Astrocyte (in vitro differentiated cells and primary cell): ENCODE results near the gene CAMK2D. TPM values are rescaled to one million over a fixed set of nuclear protein-coding genes. Genes with fewer than 3 reads are reported as not detected.

Experiments
- DNase-seq: peaks from one replicate; pipeline ENCODE4 v3.0.0-alpha.2; 2010; ENCODE audit warnings: low read depth
- FAIRE-seq: peaks from 2 replicates; lab custom pipeline; 2011; peaks lifted over from hg19 to GRCh38; lab: Jason Lieb, UNC
- H2AFZ ChIP-seq: 2 replicates; pipeline ENCODE4 v1.6.0; 2012; ENCODE audit warnings: low read depth, low read length, inconsistent platforms
- H3K27ac ChIP-seq: 2 replicates; pipeline ENCODE4 v1.5.1; 2011; ENCODE audit warnings: low read depth, low read length, inconsistent platforms
- H3K27me3 ChIP-seq: 2 replicates; pipeline ENCODE4 v1.6.0; 2011; ENCODE audit warnings: low read length, inconsistent platforms; ENCODE audit not compliant: insufficient read depth
- H3K36me3 ChIP-seq: 2 replicates; pipeline ENCODE4 v1.5.1; 2011; ENCODE audit warnings: low read length, inconsistent platforms; ENCODE audit not compliant: insufficient read depth
- H3K4me1 ChIP-seq: 2 replicates; pipeline ENCODE4 v1.5.1; 2011; ENCODE audit warnings: low read length, inconsistent platforms; ENCODE audit not compliant: insufficient read depth
- H3K4me2 ChIP-seq: 2 replicates; pipeline ENCODE4 v1.6.0; 2012; ENCODE audit warnings: low read length, inconsistent platforms
- H3K4me3 ChIP-seq: 2 replicates; pipeline ENCODE4 v1.5.1; 2011; ENCODE audit warnings: low read depth, mild to moderate bottlenecking, low read length, inconsistent platforms; ENCODE audit not compliant: insufficient read depth
- H3K79me2 ChIP-seq: 2 replicates; pipeline ENCODE4 v1.6.0; 2012; ENCODE audit warnings: mild to moderate bottlenecking, low read length, inconsistent platforms; ENCODE audit not compliant: insufficient read depth
- H3K9ac ChIP-seq: 2 replicates; pipeline ENCODE4 v1.6.0; 2012; ENCODE audit warnings: mild to moderate bottlenecking, low read length, inconsistent platforms
- H3K9me3 ChIP-seq: 2 replicates; pipeline ENCODE4 v1.5.1; 2012; ENCODE audit warnings: low read depth, mild to moderate bottlenecking, low read length, inconsistent platforms; ENCODE audit not compliant: insufficient read depth
- H4K20me1 ChIP-seq: 2 replicates; pipeline ENCODE4 v1.6.0; 2012; ENCODE audit warnings: low read length, inconsistent platforms; ENCODE audit not compliant: insufficient read depth
- H3K27ac Mint-ChIP-seq: one replicate; pipeline ENCODE4 v1.8.0; 2021; ENCODE audit warnings: mild to moderate bottlenecking, mixed read lengths; ENCODE audit not compliant: unreplicated experiment
- H3K27me3 Mint-ChIP-seq: one replicate; pipeline ENCODE4 v1.8.0; 2021; ENCODE audit warnings: low read depth, mixed read lengths; ENCODE audit not compliant: unreplicated experiment
- H3K36me3 Mint-ChIP-seq: one replicate; pipeline ENCODE4 v1.8.0; 2021; ENCODE audit warnings: low read depth, mixed read lengths; ENCODE audit not compliant: unreplicated experiment
- H3K4me1 Mint-ChIP-seq: one replicate; pipeline ENCODE4 v1.8.0; 2021; ENCODE audit warnings: low read depth, mixed read lengths; ENCODE audit not compliant: unreplicated experiment
- H3K4me3 Mint-ChIP-seq: one replicate; pipeline ENCODE4 v1.8.0; 2021; ENCODE audit warnings: mild to moderate bottlenecking, moderate library complexity, mixed read lengths; ENCODE audit not compliant: unreplicated experiment
- H3K9me3 Mint-ChIP-seq: one replicate; pipeline ENCODE4 v1.8.0; 2021; ENCODE audit warnings: mild to moderate bottlenecking, mixed read lengths; ENCODE audit not compliant: unreplicated experiment
- EZH2 ChIP-seq: IDR thresholded peaks from 2 replicates; pipeline ENCODE4 v1.6.1; 2012; ENCODE audit warnings: mild to moderate bottlenecking, low read length, inconsistent platforms; ENCODE audit not compliant: insufficient read depth
- total RNA-seq: library from RNA; stranded (reverse); gene quantifications from 2 replicates; pipeline ENCODE4 v1.2.1, GENCODE V29; 2021
- TF ChIP-seq, protein P1 (sequence below): IDR thresholded peaks from 2 replicates; pipeline ENCODE4 v1.5.1; 2011; ENCODE audit warnings: low read depth, mild to moderate bottlenecking, inconsistent platforms, low read length, moderate library complexity; ENCODE audit not compliant: insufficient read depth

The CAMK2D gene
- total RNA-seq, 1 donor from 2014 or later: 80.8 TPM

GRCh38 chr4:113645288-113645687, 116.2 kb downstream of the CAMK2D start:
- H2AFZ ChIP-seq: no peak overlapping the region
- Mint-ChIP-seq H3K36me3 (no peaks in the 10 kb centered on the region), H3K9me3 (no peaks in the 10 kb centered on the region), H3K4me3 (no peak overlapping the region), H3K27me3 (no peaks in the 10 kb centered on the region), H3K27ac (peak overlapping the region; percentile 55), H3K4me1 (peaks cover 23% of the 10 kb centered on the region)
- H3K27ac ChIP-seq: peak overlapping the region; percentile 5
- H3K4me1 ChIP-seq: peaks cover 19% of the 10 kb centered on the region
- DNase-seq (no peak), FAIRE-seq (no peak)
- H4K20me1 ChIP-seq: peaks cover 38% of the 10 kb centered on the region
- H3K27me3 ChIP-seq: no peaks in the 10 kb centered on the region
- TF ChIP-seq EZH2: no peak
- H3K4me2 ChIP-seq: peak overlapping the region; percentile 45
- no peak overlapping the region for H3K9ac ChIP-seq
- no peaks in the 10 kb centered on the region for H3K36me3 ChIP-seq
- no peaks in the 10 kb centered on the region for H3K9me3 ChIP-seq
- peaks cover 26% of the 10 kb centered on the region for H3K79me2 ChIP-seq
- H3K4me3 ChIP-seq: no peak overlapping the region

- H3K79me2 ChIP-seq: peaks cover 34% of the 10 kb centered on the region
Observed at GRCh38 chr4:113644398-113644797, 117.1 kb downstream of the CAMK2D start.

DNA sequence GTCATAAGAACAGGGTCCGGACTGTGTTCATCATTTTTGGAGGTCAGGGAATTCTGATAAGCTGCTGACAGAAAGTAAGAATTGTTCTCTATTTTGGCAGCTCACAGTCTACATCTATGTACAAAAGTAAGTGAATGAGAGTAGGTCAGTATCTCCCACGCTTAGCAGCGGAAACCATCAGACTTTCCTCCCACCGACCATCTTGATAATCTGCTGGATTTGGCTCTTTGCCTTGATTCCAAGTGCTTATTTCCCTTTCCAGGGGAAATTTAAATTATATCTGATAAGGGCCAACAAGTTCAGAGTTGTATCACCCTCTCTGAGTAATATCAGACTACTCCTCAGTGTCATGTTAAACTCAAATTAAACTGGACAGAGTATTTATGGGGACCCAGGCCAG, 118.0 kb downstream of the CAMK2D start:
- H3K27ac Mint-ChIP-seq: no peak overlapping the region
- TF ChIP-seq EZH2: no peak
- TF ChIP-seq, protein P1, sequence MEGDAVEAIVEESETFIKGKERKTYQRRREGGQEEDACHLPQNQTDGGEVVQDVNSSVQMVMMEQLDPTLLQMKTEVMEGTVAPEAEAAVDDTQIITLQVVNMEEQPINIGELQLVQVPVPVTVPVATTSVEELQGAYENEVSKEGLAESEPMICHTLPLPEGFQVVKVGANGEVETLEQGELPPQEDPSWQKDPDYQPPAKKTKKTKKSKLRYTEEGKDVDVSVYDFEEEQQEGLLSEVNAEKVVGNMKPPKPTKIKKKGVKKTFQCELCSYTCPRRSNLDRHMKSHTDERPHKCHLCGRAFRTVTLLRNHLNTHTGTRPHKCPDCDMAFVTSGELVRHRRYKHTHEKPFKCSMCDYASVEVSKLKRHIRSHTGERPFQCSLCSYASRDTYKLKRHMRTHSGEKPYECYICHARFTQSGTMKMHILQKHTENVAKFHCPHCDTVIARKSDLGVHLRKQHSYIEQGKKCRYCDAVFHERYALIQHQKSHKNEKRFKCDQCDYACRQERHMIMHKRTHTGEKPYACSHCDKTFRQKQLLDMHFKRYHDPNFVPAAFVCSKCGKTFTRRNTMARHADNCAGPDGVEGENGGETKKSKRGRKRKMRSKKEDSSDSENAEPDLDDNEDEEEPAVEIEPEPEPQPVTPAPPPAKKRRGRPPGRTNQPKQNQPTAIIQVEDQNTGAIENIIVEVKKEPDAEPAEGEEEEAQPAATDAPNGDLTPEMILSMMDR: no peak
- no peaks in the 10 kb centered on the region for H3K27me3 Mint-ChIP-seq
- H3K79me2 ChIP-seq: peaks cover 34% of the 10 kb centered on the region
- FAIRE-seq: no peak
- peaks cover 53% of the 10 kb centered on the region for H4K20me1 ChIP-seq
- H3K4me1 Mint-ChIP-seq: peaks cover 35% of the 10 kb centered on the region
- no peaks in the 10 kb centered on the region for H3K36me3 ChIP-seq
- H3K4me2 ChIP-seq: no peak overlapping the region
- no peak for DNase-seq
- H3K4me3 ChIP-seq: no peak overlapping the region
- H3K27ac ChIP-seq: no peak overlapping the region
- H2AFZ ChIP-seq: no peak overlapping the region
- H3K9ac ChIP-seq: no peak overlapping the region
- H3K36me3 Mint-ChIP-seq: no peaks in the 10 kb centered on the region
- no peaks in the 10 kb centered on the region for H3K9me3 ChIP-seq
- peaks cover 28% of the 10 kb centered on the region for H3K4me1 ChIP-seq
- H3K27me3 ChIP-seq: no peaks in the 10 kb centered on the region
- no peak overlapping the region for H3K4me3 Mint-ChIP-seq
- no peaks in the 10 kb centered on the region for H3K9me3 Mint-ChIP-seq

More at GRCh38 chr4:113644398-113644797, 117.1 kb downstream of the CAMK2D start:
- no peak overlapping the region for H3K9ac ChIP-seq
- H3K4me3 ChIP-seq: no peak overlapping the region
- no peaks in the 10 kb centered on the region for H3K9me3 ChIP-seq
- peaks cover 47% of the 10 kb centered on the region for H4K20me1 ChIP-seq
- FAIRE-seq (no peak), DNase-seq (no peak)
- Mint-ChIP-seq H3K9me3 (no peaks in the 10 kb centered on the region), H3K27me3 (no peaks in the 10 kb centered on the region), H3K27ac (no peak overlapping the region), H3K36me3 (no peaks in the 10 kb centered on the region), H3K4me3 (no peak overlapping the region), H3K4me1 (peaks cover 31% of the 10 kb centered on the region)
- peaks cover 24% of the 10 kb centered on the region for H3K4me1 ChIP-seq
- H3K4me2 ChIP-seq: no peak overlapping the region
- H3K27me3 ChIP-seq: no peaks in the 10 kb centered on the region
- TF ChIP-seq, protein P1: no peak
- no peak for TF ChIP-seq EZH2
- no peaks in the 10 kb centered on the region for H3K36me3 ChIP-seq
- H2AFZ ChIP-seq: no peak overlapping the region
- no peak overlapping the region for H3K27ac ChIP-seq
